OCI-LY3 (cell line): ENCODE measurements around the gene CLDN11.

Source experiments
- CTCF ChIP-seq: fragments of 200-600, 300-600 bp; sonication (generic); IDR thresholded peaks from 2 replicates; pipeline ENCODE4 v1.5.1; 2014; ENCODE audit warnings: antibody characterized with exemption, low read length, low read depth
- EZH2phosphoT487 ChIP-seq: fragments of 200-600 bp; shearing (Covaris generic); IDR thresholded peaks from 2 replicates; pipeline ENCODE4 v1.6.1; 2018; ENCODE audit warnings: antibody characterized with exemption, mixed run types, low read depth

- TF ChIP-seq CTCF (no peak), EZH2phosphoT487 (no peak)
These were observed 954 bp downstream of the CLDN11 start for GRCh38 chr3:170419557-170420087.
